Right hindlimb (tissue), 1 donor: ENCODE data around the gene PRDM12.

Source experiments
- DNase-seq: peaks from one replicate; pipeline ENCODE4 v3.0.0-alpha.2; 2018

Gene PRDM12

GRCh38 chr9:130636648-130637020 is 27.8 kb upstream of the PRDM12 start:
- no peak for DNase-seq

- no peak for DNase-seq
Observed at GRCh38 chr9:130638284-130639123, 25.9 kb upstream of the PRDM12 start.

- DNase-seq: no peak
Observed at GRCh38 chr9:130639124-130639765, 25.1 kb upstream of the PRDM12 start.

- no peak for DNase-seq
Observed at GRCh38 chr9:130639866-130640555, 24.4 kb upstream of the PRDM12 start.

GRCh38 chr9:130640681-130641080 is 23.7 kb upstream of the PRDM12 start:
- DNase-seq: no peak

GRCh38 chr9:130642926-130643325 is 21.5 kb upstream of the PRDM12 start:
- DNase-seq: no peak

- DNase-seq: no peak
Observed at GRCh38 chr9:130651221-130651620, 13.2 kb upstream of the PRDM12 start.

GRCh38 chr9:130651752-130652151 is 12.6 kb upstream of the PRDM12 start:
- DNase-seq: no peak

- DNase-seq: no peak
Observed at GRCh38 chr9:130654879-130655278, 9.5 kb upstream of the PRDM12 start.

GRCh38 chr9:130658893-130659698 is 5.3 kb upstream of the PRDM12 start:
- no peak for DNase-seq

- DNase-seq: no peak
Observed at GRCh38 chr9:130659699-130660248, 4.6 kb upstream of the PRDM12 start.

- no peak for DNase-seq
Observed at GRCh38 chr9:130660326-130660682, 4.1 kb upstream of the PRDM12 start.

GRCh38 chr9:130660683-130661450 is 3.5 kb upstream of the PRDM12 start:
- DNase-seq: no peak

- DNase-seq: no peak
Observed at GRCh38 chr9:130661451-130662098, 2.8 kb upstream of the PRDM12 start.

GRCh38 chr9:130662099-130662969 is 2.1 kb upstream of the PRDM12 start:
- DNase-seq: no peak

GRCh38 chr9:130662970-130663257 is 1.5 kb upstream of the PRDM12 start:
- DNase-seq: no peak

GRCh38 chr9:130663258-130663976 is 977 bp upstream of the PRDM12 start:
- DNase-seq: no peak

GRCh38 chr9:130663977-130664250 is 480 bp upstream of the PRDM12 start:
- no peak for DNase-seq

GRCh38 chr9:130665029-130665430 is 636 bp downstream of the PRDM12 start:
- DNase-seq: no peak
